Activated naive CD4-positive, alpha-beta T cell treated with anti-CD3 and anti-CD28 coated beads, Interleukin-2, amount 50 U/mL, for 72 hours (primary cell): ENCODE measurements around the gene COPB2. TPM values are rescaled to one million over a fixed set of nuclear protein-coding genes. Genes with fewer than 3 reads are reported as not detected.

Source experiments
- ATAC-seq, 2 donors: fragments of 150-1000 bp; cut with Tn5 transposase; 2 replicates each; pipeline ENCODE4 v1.10.0; 2021; ENCODE audit warnings: mild to moderate bottlenecking in 2 of 2, moderate library complexity in 2 of 2
- DNase-seq, 2 donors: peaks; one replicate each; pipeline ENCODE4 v3.0.0; 2021 to 2022; ENCODE audit warnings: low spot score in 2 of 2
- H3K27ac Mint-ChIP-seq, 2 donors: one replicate each; pipeline ENCODE4 v1.8.0; 2022; ENCODE audit warnings: mild to moderate bottlenecking in 2 of 2, mixed read lengths in 2 of 2
- H3K36me3 Mint-ChIP-seq, 2 donors: one replicate each; pipeline ENCODE4 v1.8.0; 2022; ENCODE audit warnings: mixed read lengths in 2 of 2
- H3K9me3 Mint-ChIP-seq, 2 donors: one replicate each; pipeline ENCODE4 v1.8.0; 2022; ENCODE audit warnings: mixed read lengths in 2 of 2
- total RNA-seq, 2 donors: library from RNA; stranded (reverse); gene quantifications; one replicate each; pipeline ENCODE4 v1.2.3, GENCODE V29; 2022

The COPB2 gene
- total RNA-seq, 2 donors from 2014 or later, result 96.0 to 101 TPM

DNA sequence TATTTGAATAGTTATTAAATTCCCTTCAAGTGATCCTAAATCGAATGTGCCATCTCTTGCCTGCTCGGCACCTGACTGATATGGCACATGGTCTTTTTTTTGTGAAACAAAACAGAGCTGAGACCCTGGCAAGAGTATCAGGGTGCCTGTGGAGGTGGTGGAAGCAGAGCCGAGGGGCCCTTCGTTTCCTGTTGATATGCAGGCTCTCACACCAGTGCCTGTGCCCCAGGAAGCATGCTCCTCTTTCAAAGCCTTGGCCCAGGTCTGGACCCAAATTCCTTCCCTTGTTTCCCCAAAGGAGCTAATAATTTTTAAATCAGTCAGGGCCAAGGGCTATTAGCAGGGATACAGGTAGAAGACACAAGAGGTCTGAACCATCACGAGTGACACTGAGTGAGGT is 67.1 kb downstream of the COPB2 start:
- no peaks in the 10 kb centered on the region for H3K36me3 Mint-ChIP-seq
- no peak for ATAC-seq
- no peak overlapping the region for H3K27ac Mint-ChIP-seq
- no peaks in the 10 kb centered on the region for H3K9me3 Mint-ChIP-seq
- no peak for DNase-seq

DNA sequence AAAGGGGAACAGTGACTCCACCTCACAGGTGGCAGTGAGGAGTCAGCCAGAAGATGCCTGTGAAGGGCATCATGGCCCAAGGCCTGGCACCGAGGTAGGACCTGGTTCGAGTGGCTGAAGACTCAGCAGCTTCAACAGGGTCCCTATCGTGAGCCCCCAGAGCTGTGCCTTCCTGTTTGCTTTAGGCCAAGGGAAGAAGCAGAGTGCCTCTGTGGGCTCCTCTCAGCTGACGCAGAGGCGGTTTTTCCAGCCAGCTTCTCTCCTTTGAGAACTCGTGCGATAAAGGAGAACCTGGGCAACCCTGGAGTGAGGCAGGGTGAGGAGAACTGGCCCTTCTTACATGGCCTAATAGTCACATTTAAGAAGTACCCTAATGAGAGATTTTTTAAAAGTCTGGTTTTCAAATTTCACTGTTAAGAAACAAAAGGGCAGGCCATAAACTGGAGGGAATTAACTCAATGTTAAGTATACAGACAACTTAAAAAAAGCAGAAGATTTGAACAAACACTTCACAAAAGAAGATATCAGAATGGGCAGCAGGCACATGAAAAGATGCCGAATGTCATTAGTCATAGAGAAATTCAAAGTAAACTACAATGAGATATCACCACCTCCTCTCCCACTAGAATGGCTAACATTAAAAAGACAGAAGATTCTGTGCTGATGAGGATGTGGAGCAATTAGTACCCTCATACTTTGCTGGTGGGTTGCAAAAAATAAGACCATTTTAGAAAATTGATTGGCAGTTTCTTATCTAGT is 68.7 kb downstream of the COPB2 start:
- Mint-ChIP-seq H3K9me3 (no peaks in the 10 kb centered on the region), H3K36me3 (no peaks in the 10 kb centered on the region), H3K27ac (no peak overlapping the region)
- DNase-seq, result peak in 1 of 2 donors; percentile 39
- no peak for ATAC-seq

DNA sequence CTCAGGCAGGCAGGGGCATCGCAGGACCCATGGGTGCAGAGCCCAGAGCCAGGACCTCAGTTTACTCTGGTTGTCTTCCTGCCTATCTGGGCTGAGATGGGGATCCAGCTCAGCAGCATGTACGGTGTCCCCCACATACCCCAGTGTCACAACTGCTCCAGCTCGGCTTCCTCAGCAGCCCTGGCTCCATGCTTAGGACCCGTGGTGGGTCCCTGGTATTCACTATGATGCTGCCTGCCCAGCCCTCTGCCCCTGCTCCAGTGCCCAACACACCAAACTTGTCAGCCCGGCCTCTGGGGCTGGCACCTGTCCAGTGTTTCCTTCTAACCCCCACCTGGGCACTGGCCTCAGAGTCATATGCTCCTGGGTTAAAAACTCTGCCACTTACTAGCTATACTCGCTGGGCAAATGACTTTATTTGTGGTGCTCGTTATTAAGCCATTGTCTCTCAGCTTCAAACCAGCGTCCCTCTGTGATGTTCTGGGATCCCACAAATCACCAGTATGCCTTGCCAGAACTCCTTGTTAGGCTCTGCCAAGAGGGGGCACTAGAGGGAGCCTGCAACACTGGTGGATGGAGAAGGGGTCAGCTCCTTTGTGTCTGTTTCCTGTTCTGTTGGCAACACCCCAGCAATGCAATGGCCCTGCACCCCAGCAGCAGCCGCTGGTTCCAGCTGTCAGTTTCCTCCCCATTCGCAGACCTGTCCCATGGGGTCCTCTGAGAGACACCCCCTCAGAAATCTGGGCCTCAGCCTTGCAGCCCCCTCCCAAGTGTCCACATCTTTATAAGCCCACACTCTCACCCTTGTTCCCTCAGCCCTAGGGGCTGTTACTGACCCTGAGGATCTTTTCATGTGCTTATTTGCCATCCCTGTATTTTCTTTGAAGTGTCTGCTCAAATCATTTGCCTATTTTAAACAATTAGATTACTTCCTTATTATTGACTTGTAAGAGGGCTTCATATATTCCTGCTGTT is 69.7 kb downstream of the COPB2 start:
- DNase-seq, result peak in 1 of 2 donors; percentile 23
- H3K36me3 Mint-ChIP-seq, result no peaks in the 10 kb centered on the region
- no peak for ATAC-seq
- H3K27ac Mint-ChIP-seq, result no peak overlapping the region
- H3K9me3 Mint-ChIP-seq, result no peaks in the 10 kb centered on the region

DNA sequence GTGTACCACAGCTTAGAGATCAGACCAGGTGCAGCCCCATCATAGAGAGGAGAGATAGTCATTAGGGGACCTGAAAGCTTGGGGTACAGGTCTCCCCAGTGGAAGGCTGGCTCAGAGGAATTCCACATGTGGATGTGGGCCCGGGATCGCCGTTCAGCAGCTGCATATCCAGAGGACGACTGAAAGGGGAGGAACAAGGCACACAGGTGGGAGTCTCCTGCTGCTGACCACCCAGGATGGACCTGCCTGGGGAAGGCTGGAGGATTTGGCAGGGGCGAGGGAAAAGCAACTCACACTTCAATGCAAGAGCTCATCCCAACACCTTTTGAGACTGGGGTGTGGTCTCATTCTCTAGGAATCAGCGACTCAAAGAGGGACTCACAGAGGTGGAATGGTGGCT is 70.6 kb downstream of the COPB2 start:
- ATAC-seq, result no peak
- no peaks in the 10 kb centered on the region for H3K36me3 Mint-ChIP-seq
- no peak for DNase-seq
- no peaks in the 10 kb centered on the region for H3K9me3 Mint-ChIP-seq
- H3K27ac Mint-ChIP-seq, result no peak overlapping the region

- DNase-seq (peak in 1 of 2 donors; percentile 23), ATAC-seq (no peak)
- H3K36me3 Mint-ChIP-seq, result no peaks in the 10 kb centered on the region
- no peak overlapping the region for H3K27ac Mint-ChIP-seq
- H3K9me3 Mint-ChIP-seq, result no peaks in the 10 kb centered on the region
These were observed 71.0 kb downstream of the COPB2 start for GRCh38 chr3:139318431-139318816.

- peak in 1 of 2 donors; percentile 20 for ATAC-seq
These were observed 71.6 kb downstream of the COPB2 start for GRCh38 chr3:139317660-139318430.

DNA sequence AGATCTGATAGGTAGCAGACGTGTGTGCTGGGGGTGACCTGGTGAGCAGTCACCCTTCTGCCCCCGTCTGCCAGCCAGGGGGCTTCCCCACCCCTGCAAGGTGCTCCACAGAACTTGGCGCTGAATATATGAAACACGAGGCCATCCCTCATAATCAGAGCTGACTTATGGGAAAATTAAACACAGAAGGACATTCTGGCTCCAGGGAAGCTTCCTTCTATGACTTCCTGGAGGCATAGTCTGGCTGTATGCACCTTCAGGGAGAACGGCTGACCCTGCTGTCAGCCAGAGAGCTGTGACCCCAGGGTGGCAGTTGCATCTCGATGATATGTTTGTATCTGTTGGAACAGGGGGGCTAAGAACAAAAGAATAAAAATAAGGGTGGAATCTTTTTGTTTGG is 72.2 kb downstream of the COPB2 start:
- DNase-seq (no peak), ATAC-seq (no peak)
- Mint-ChIP-seq H3K27ac (no peak overlapping the region), H3K9me3 (no peaks in the 10 kb centered on the region), H3K36me3 (no peaks in the 10 kb centered on the region)

More at GRCh38 chr3:139317660-139318430, 71.6 kb downstream of the COPB2 start:
- Mint-ChIP-seq H3K27ac (no peak overlapping the region), H3K36me3 (no peaks in the 10 kb centered on the region), H3K9me3 (no peaks in the 10 kb centered on the region)
- peak in 1 of 2 donors; percentile 34 for DNase-seq

DNA sequence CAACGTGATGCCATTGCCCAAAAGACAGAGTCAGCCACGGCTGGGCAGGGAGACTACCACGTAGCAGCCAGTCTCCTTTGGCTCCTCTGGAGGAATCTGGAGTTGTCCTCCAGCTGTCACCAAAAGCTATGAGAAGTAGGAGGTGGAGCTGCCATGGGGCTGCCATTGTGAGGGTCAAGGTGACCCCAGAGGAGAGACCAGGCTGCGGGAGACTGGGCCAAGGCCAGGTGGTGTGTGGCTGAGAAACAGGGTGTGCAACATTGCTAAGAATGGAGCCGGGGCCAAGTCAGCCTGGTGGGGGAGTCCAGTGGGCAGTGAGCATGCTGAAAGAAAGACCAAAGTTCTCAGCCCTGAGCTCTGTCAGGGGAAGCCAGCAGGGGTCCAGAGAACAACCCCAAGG is 75.5 kb downstream of the COPB2 start:
- DNase-seq (no peak), ATAC-seq (no peak)
- H3K27ac Mint-ChIP-seq, result no peak overlapping the region
- no peaks in the 10 kb centered on the region for H3K36me3 Mint-ChIP-seq
- no peaks in the 10 kb centered on the region for H3K9me3 Mint-ChIP-seq

DNA sequence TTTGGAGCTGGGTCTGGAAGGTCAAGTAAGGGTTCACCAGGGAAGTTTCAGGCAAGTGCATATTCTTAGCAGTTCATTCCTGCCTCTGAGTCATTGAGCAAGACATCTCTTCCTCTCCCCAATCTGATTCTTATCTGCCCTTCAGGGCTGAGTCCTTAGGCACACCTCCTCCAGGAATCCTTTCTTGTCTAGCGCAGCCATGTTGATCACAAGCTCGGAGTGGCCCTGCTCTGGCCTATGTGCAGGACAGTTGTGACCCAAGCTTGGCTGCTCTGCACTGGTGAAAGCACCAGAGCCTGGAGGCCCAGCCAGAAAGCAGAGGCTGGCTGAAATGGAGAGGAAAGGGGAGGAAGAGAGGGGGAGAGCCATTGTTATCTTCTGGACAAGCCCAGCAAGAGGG is 76.5 kb downstream of the COPB2 start:
- DNase-seq, result no peak
- ATAC-seq, result no peak
- Mint-ChIP-seq H3K9me3 (no peaks in the 10 kb centered on the region), H3K27ac (no peak overlapping the region), H3K36me3 (no peaks in the 10 kb centered on the region)

DNA sequence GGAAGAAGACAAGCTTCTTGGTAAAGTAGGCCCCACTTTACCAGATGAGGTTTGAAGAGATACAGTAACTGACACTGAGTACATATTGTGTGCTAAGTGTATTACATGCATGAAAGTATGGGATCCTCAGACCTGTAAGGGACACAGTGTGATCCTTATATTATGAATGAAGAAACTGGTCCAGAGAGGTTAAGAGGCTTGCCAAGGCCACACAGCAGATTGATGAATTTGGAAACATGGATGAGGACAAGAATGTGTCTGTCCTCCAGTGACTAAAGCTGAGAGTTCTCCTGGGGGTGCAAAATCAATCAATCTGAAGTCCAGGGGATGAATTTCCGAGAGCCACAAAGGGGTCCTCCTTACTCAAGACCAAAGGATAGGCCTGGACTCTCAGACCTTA is 77.0 kb downstream of the COPB2 start:
- H3K9me3 Mint-ChIP-seq, result no peaks in the 10 kb centered on the region
- ATAC-seq (no peak), DNase-seq (no peak)
- no peaks in the 10 kb centered on the region for H3K36me3 Mint-ChIP-seq
- H3K27ac Mint-ChIP-seq, result no peak overlapping the region

DNA sequence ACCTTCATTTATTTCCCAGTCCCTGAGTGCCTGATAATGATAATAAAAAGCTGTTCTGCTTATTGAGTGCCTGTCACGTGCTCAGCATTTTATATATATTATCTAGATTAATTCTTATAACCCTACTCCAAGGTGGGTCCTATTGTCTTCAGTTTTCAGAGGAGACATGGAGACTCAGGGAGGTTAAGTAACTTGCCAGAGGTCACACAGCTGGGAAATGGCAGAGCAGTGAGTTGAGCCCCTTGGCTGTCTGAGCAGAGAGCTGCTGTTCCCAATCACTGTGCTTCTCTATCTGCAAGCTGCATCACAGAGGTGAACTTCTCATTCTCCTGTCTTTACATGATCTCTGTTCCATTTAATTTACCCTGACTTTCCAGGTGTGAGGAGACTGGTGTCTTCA is 77.9 kb downstream of the COPB2 start:
- Mint-ChIP-seq H3K9me3 (no peaks in the 10 kb centered on the region), H3K36me3 (no peaks in the 10 kb centered on the region), H3K27ac (no peak overlapping the region)
- no peak for DNase-seq
- ATAC-seq, result no peak

GRCh38 chr3:139310474-139310933 is 78.9 kb downstream of the COPB2 start:
- no peak for DNase-seq
- Mint-ChIP-seq H3K9me3 (no peaks in the 10 kb centered on the region), H3K36me3 (no peaks in the 10 kb centered on the region), H3K27ac (no peak overlapping the region)
- no peak for ATAC-seq

DNA sequence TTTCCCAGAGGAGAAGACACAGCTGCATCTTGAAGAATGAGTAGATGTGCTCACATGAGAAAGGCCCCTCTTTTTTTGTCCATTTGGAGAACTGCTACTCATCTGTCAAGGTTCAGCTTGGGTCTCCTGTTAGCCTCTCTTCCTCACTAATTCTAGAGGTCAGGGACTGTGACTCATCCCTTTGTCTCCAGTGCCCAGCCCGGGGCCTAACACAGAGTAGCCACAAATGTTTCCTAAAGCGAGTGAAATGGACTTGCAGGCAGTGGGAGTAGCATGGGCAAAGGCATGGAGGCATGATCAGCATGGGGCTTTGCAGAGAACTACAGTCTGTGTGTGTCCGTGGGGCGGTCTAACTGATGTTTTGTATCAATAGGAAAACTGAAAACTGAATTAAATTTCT is 79.6 kb downstream of the COPB2 start:
- Mint-ChIP-seq H3K27ac (no peak overlapping the region), H3K9me3 (no peaks in the 10 kb centered on the region), H3K36me3 (no peaks in the 10 kb centered on the region)
- no peak for ATAC-seq
- no peak for DNase-seq

- Mint-ChIP-seq H3K36me3 (no peaks in the 10 kb centered on the region), H3K9me3 (no peaks in the 10 kb centered on the region)
- no peak for ATAC-seq
These were observed 80.3 kb downstream of the COPB2 start for GRCh38 chr3:139309061-139309591.

DNA sequence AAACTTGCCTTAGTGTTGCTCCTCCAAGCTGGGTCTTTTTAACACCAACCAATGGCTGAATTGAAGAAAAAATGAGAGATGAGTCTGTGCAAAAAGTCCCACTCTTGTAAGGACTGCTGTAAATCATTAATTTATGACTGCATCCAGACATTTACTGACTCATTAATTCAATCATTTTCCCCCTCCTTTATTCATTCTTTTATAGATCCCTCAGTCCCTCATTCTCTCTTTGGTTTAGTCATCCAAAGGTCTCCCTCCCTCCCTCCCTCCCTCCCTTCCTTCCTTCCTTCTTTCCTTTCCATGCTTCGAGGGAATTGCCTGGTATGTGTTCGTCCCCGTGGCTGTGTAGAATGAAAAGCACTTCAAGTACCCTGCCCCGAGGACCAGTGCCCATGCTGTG is 80.9 kb downstream of the COPB2 start:
- H3K36me3 Mint-ChIP-seq, result no peaks in the 10 kb centered on the region
- ATAC-seq (no peak), DNase-seq (no peak)
- no peak overlapping the region for H3K27ac Mint-ChIP-seq
- no peaks in the 10 kb centered on the region for H3K9me3 Mint-ChIP-seq

More at GRCh38 chr3:139309061-139309591, 80.3 kb downstream of the COPB2 start:
- no peak overlapping the region for H3K27ac Mint-ChIP-seq
- DNase-seq, result no peak
